Cardiac muscle cell (in vitro differentiated cells and primary cell): ENCODE data around the gene NEU4. TPM values are rescaled to one million over a fixed set of nuclear protein-coding genes. Genes with fewer than 3 reads are reported as not detected.

Experiments used
- DNase-seq, 2 donors: peaks; one replicate each; pipeline versions ENCODE4 v3.0.0 to v3.0.0-alpha.2; 2010 to 2017; ENCODE audit warnings: low read depth in 1 of 2, low spot score in 1 of 2
- H3K27ac ChIP-seq: fragments of 200-600 bp; sonication (generic); 2 replicates; pipeline ENCODE4 v1.5.1; 2016
- H3K27me3 ChIP-seq: fragments of 200-600 bp; sonication (generic); 2 replicates; pipeline ENCODE4 v1.6.0; 2016; ENCODE audit warnings: control low read depth
- H3K36me3 ChIP-seq: fragments of 200-600 bp; sonication (generic); 2 replicates; pipeline ENCODE4 v1.5.1; 2016; ENCODE audit warnings: control low read depth
- H3K4me1 ChIP-seq: fragments of 200-600 bp; sonication (generic); 2 replicates; pipeline ENCODE4 v1.8.1; 2017; ENCODE audit warnings: low read depth, mild to moderate bottlenecking, mixed run types
- H3K4me3 ChIP-seq: fragments of 200-600 bp; sonication (generic); 2 replicates; pipeline ENCODE4 v1.5.1; 2016; ENCODE audit warnings: mild to moderate bottlenecking
- H3K9me3 ChIP-seq: fragments of 200-600 bp; sonication (generic); 2 replicates; pipeline ENCODE4 v1.5.1; 2017; ENCODE audit warnings: low read depth, mild to moderate bottlenecking, control low read depth
- CTCF ChIP-seq: IDR thresholded peaks from 2 replicates; pipeline ENCODE4 v1.5.1; 2012; ENCODE audit warnings: low read depth, mild to moderate bottlenecking, low read length
- polyA plus RNA-seq: library from polyadenylated mRNA; unstranded; fragments of >200 nt; fragmentation: Nextera tagmentation; extraction: Ambion mirVana; gene quantifications from 2 replicates; pipeline ENCODE4 v1.2.1, GENCODE V29; 2016
- total RNA-seq: library from RNA; depleted of rRNA; stranded (reverse); fragments of >200 nt; gene quantifications from 2 replicates; pipeline ENCODE4 v1.2.3, GENCODE V29; 2016

Gene NEU4
- total and polyA plus RNA-seq, 2 experiments from 2014 or later: 0.13 to 1.8 TPM

GRCh38 chr2:241770185-241770935, 38.6 kb upstream of the NEU4 start:
- Histone ChIP-seq H3K4me3 (no peak overlapping the region), H3K27ac (peak overlapping the region; percentile 69), H3K4me1 (peaks cover 9% of the 10 kb centered on the region), H3K36me3 (no peaks in the 10 kb centered on the region), H3K27me3 (no peaks in the 10 kb centered on the region), H3K9me3 (no peaks in the 10 kb centered on the region)
- TF ChIP-seq CTCF: no peak
- peak in 1 of 2 donors; percentile 54 for DNase-seq

- Histone ChIP-seq H3K4me1 (peaks cover 9% of the 10 kb centered on the region), H3K4me3 (no peak overlapping the region), H3K9me3 (no peaks in the 10 kb centered on the region), H3K27ac (peak overlapping the region; percentile 69), H3K27me3 (no peaks in the 10 kb centered on the region), H3K36me3 (no peaks in the 10 kb centered on the region)
- DNase-seq: no peak
- TF ChIP-seq CTCF: no peak
Observed at GRCh38 chr2:241770936-241771285, 38.1 kb upstream of the NEU4 start.

- Histone ChIP-seq H3K27me3 (no peaks in the 10 kb centered on the region), H3K9me3 (no peaks in the 10 kb centered on the region), H3K36me3 (no peaks in the 10 kb centered on the region), H3K4me1 (peaks cover 9% of the 10 kb centered on the region), H3K4me3 (no peak overlapping the region), H3K27ac (peak overlapping the region; percentile 69)
- no peak for TF ChIP-seq CTCF
- peak in 1 of 2 donors; percentile 59 for DNase-seq
Observed at GRCh38 chr2:241771286-241772062, 37.5 kb upstream of the NEU4 start.

GRCh38 chr2:241772063-241772499, 36.9 kb upstream of the NEU4 start:
- Histone ChIP-seq H3K4me3 (no peak overlapping the region), H3K4me1 (peaks cover 9% of the 10 kb centered on the region), H3K9me3 (no peaks in the 10 kb centered on the region), H3K27me3 (no peaks in the 10 kb centered on the region), H3K36me3 (no peaks in the 10 kb centered on the region), H3K27ac (no peak overlapping the region)
- no peak for DNase-seq
- TF ChIP-seq CTCF: no peak

GRCh38 chr2:241773511-241774418, 35.2 kb upstream of the NEU4 start:
- DNase-seq: no peak
- H3K4me1 ChIP-seq: peaks cover 9% of the 10 kb centered on the region

More at GRCh38 chr2:241773511-241774418, 35.2 kb upstream of the NEU4 start:
- no peaks in the 10 kb centered on the region for H3K27me3 ChIP-seq
- no peaks in the 10 kb centered on the region for H3K36me3 ChIP-seq
- no peak overlapping the region for H3K27ac ChIP-seq
- TF ChIP-seq CTCF: no peak
- H3K4me3 ChIP-seq: no peak overlapping the region
- H3K9me3 ChIP-seq: no peaks in the 10 kb centered on the region
